Measurements from ENCODE around the gene POFUT1.

The POFUT1 gene

GRCh38 chr20:32218156-32218900 is 10.6 kb downstream of the POFUT1 start:
- TF ChIP-seq CTCF (conservative IDR thresholded peaks at IDR 0.05; ENCODE audit: low read depth, low read length), result no peak
- DNase-seq (ENCODE audit: low read depth), result no peak
- H3K4me3 ChIP-seq (ENCODE audit: low read length), result no peak overlapping the region

DNA sequence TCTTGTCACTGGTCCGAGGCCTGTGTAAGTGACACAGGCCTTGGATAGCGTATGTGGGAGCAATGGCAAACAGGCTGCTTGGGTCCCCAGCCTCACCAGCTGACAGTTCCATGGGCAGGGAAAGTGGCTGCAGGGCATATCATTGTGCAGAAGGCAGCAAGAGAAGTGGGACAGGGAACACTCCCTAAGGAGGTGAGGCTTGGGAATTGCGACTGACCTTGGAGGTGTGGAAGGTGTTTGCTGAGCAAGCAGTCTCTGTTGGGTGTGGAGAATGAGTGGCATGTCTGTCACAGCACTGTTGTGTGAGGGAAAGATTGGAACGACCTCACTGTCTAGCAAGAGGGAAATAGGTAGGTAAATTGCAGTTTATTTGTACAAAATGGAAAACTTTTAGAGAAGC is 16.8 kb downstream of the POFUT1 start:
- TF ChIP-seq CTCF (conservative IDR thresholded peaks at IDR 0.05; ENCODE audit: low read depth, low read length), result no peak
- DNase-seq (ENCODE audit: low read depth), result no peak
- no peak overlapping the region for H3K4me3 ChIP-seq (ENCODE audit: low read length)

GRCh38 chr20:32226391-32226790 is 18.7 kb downstream of the POFUT1 start:
- no peak for TF ChIP-seq CTCF (conservative IDR thresholded peaks at IDR 0.05; ENCODE audit: low read depth, low read length)
- DNase-seq (ENCODE audit: low read depth), result no peak
- H3K4me3 ChIP-seq (ENCODE audit: low read length), result no peak overlapping the region

DNA sequence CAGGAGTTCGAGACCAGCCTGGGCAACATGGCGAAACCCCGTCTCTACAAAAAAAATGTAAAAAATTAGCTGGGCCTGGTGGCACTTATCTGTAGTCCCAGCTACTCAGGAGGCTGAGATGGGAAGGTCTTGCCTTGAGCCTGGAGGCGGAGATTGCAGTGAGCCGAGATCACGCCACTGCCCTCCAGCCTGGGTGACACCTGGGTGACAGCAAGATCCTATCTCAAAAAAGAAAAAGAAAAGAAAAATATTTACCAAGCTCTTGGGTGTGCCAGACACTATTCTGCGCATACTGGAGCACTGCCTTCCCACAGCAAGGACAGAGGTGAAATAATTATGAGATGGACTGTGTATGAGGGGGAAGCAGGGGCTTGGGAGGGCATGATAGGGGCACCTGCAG is 19.6 kb downstream of the POFUT1 start:
- no peak for DNase-seq (ENCODE audit: low read depth)
- no peak for TF ChIP-seq CTCF (conservative IDR thresholded peaks at IDR 0.05; ENCODE audit: low read depth, low read length)
- H3K4me3 ChIP-seq (ENCODE audit: low read length), result no peak overlapping the region

- no peak overlapping the region for H3K4me3 ChIP-seq (ENCODE audit: low read length)
- no peak for TF ChIP-seq CTCF (conservative IDR thresholded peaks at IDR 0.05; ENCODE audit: low read depth, low read length)
- DNase-seq (ENCODE audit: low read depth), result no peak
These were observed 20.3 kb downstream of the POFUT1 start for GRCh38 chr20:32227744-32228688.

DNA sequence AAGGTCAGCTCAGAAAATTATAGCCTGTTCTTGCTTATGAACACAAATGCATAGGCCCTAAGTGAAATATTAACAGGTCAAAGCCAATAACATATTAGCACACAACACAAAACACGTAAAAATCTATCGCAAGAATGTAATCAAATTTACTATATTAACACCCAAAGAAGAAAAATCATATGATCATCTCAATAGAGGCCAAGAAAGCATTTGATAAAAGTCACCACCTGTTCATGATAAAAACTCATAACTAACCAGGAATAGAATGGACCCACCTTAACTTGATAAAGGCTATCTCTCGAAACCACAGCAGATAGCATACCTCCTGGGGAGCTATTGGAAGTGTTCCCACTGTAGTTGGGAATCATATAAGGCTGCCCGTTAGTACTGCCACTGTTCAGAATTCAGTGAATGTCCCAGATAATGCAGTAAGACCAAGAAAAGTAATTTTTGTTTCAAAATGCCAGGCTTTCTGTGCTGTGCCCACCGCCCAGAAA is 21.6 kb downstream of the POFUT1 start:
- no peak overlapping the region for H3K4me3 ChIP-seq (ENCODE audit: low read length)
- no peak for TF ChIP-seq CTCF (conservative IDR thresholded peaks at IDR 0.05; ENCODE audit: low read depth, low read length)
- no peak for DNase-seq (ENCODE audit: low read depth)
